HEK293T (cell line): ENCODE measurements around the gene CFAP52.

Source experiments
- ARNT ChIP-seq: fragments of 450-650 bp; IDR thresholded peaks from 2 replicates; pipeline ENCODE4 v1.6.1; 2017; ENCODE audit warnings: mild to moderate bottlenecking
- BHLHE40 ChIP-seq: fragments of 450-650 bp; IDR thresholded peaks from 2 replicates; pipeline ENCODE4 v1.6.1; 2016; ENCODE audit warnings: mild to moderate bottlenecking, moderate library complexity, borderline replicate concordance
- CTBP1 ChIP-seq: fragments of 450-650 bp; IDR thresholded peaks from 2 replicates; pipeline ENCODE4 v1.6.1; 2016; ENCODE audit warnings: borderline replicate concordance
- ELF4 ChIP-seq: fragments of 450-650 bp; IDR thresholded peaks from 2 replicates; pipeline ENCODE4 v1.6.1; 2017; ENCODE audit warnings: antibody characterized with exemption
- FOXA1 ChIP-seq: fragments of 450-650 bp; IDR thresholded peaks from 2 replicates; pipeline ENCODE4 v1.6.1; 2016; ENCODE audit warnings: mild to moderate bottlenecking
- FOXK2 ChIP-seq: fragments of 450-650 bp; IDR thresholded peaks from 2 replicates; pipeline ENCODE4 v1.6.1; 2016; ENCODE audit warnings: mild to moderate bottlenecking
- FOXM1 ChIP-seq: fragments of 450-650 bp; IDR thresholded peaks from 2 replicates; pipeline ENCODE4 v1.6.1; 2017; ENCODE audit warnings: mild to moderate bottlenecking, borderline replicate concordance
- L3MBTL2 ChIP-seq: fragments of 450-650 bp; conservative IDR thresholded peaks from 2 replicates; pipeline ENCODE4 v1.6.1; 2016; ENCODE audit warnings: mild to moderate bottlenecking
- NFRKB ChIP-seq: fragments of 450-650 bp; IDR thresholded peaks from 2 replicates; pipeline ENCODE4 v1.6.1; 2016; ENCODE audit warnings: mild to moderate bottlenecking, moderate library complexity
- SP1 ChIP-seq: fragments of 450-650 bp; IDR thresholded peaks from 2 replicates; pipeline ENCODE4 v1.6.1; 2017
- SUZ12 ChIP-seq: fragments of 450-650 bp; IDR thresholded peaks from 2 replicates; pipeline ENCODE4 v1.6.1; 2016; ENCODE audit warnings: mild to moderate bottlenecking
- TARDBP ChIP-seq: fragments of 450-650 bp; IDR thresholded peaks from 2 replicates; pipeline ENCODE4 v1.6.1; 2016
- ZNF384 ChIP-seq: fragments of 450-650 bp; IDR thresholded peaks from 2 replicates; pipeline ENCODE4 v1.6.1; 2016
- TF ChIP-seq, protein P1 (sequence below): fragments of 450-650 bp; IDR thresholded peaks from 2 replicates; pipeline ENCODE4 v1.6.1; 2016

DNA sequence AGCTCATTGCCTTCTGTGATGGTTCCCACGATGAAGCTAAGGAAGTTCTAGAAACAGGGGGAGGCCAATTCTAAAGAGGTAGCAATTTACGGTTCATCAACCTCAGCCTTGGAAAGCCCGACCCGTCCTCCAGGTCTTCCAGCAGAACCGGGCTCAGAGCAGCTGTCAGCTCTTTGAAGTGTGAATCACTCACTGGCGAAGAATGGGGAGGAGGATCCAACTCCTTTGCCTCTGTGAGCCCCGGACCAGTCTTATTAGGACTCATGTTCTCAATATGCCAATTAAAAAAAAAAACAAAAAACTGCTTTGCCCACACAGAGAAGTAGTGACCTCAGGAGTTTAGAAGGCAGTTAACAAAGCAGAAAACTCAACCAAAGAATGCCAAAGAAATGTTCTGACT is 32.2 kb upstream of the CFAP52 start:
- TF ChIP-seq TARDBP, result no peak
- no peak for TF ChIP-seq ZNF384
- no peak for TF ChIP-seq SP1
- TF ChIP-seq FOXK2, result no peak
- no peak for TF ChIP-seq ELF4
- no peak for TF ChIP-seq NFRKB
- TF ChIP-seq FOXA1, result no peak
- no peak for TF ChIP-seq SUZ12
- TF ChIP-seq BHLHE40, result no peak
- no peak for TF ChIP-seq ARNT
- TF ChIP-seq CTBP1, result no peak
- TF ChIP-seq L3MBTL2, result no peak
- TF ChIP-seq FOXM1, result no peak
- TF ChIP-seq, protein P1, sequence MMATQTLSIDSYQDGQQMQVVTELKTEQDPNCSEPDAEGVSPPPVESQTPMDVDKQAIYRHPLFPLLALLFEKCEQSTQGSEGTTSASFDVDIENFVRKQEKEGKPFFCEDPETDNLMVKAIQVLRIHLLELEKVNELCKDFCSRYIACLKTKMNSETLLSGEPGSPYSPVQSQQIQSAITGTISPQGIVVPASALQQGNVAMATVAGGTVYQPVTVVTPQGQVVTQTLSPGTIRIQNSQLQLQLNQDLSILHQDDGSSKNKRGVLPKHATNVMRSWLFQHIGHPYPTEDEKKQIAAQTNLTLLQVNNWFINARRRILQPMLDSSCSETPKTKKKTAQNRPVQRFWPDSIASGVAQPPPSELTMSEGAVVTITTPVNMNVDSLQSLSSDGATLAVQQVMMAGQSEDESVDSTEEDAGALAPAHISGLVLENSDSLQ, result no peak
